ENCODE data around the gene AUTS2. TPM values are rescaled to one million over a fixed set of nuclear protein-coding genes. Genes with fewer than 3 reads are reported as not detected.

AUTS2 gene
- total and polyA plus RNA-seq, 2 of the 8 experiments (the other 6 are each of a cell fraction or from before 2014, with no cell fraction given) = 25.9 to 101 TPM

GRCh38 chr7:70060298-70061068 lies 462.2 kb downstream of the AUTS2 start:
- H3K18ac ChIP-seq (ENCODE audit: extremely low read depth, low read length) = no peak overlapping the region
- H3K23ac ChIP-seq (ENCODE audit: insufficient read length) = no peak overlapping the region
- no peaks in the 10 kb centered on the region for H3K36me3 ChIP-seq (ENCODE audit: control insufficient read depth in 2 of 4, insufficient read depth in 4 of 4, low read length in 3 of 4)
- H3K27me3 ChIP-seq (replicated peaks in 1 of 4; ENCODE audit: control insufficient read depth in 3 of 4, extremely low read depth in 1 of 4, insufficient read depth in 3 of 4, low read length in 3 of 4) = no peaks in the 10 kb centered on the region
- no peak overlapping the region for H3K9ac ChIP-seq (replicated peaks in 1 of 4; ENCODE audit: extremely low read depth in 1 of 4, low read depth in 3 of 4, low read length in 3 of 4)
- H3K27ac ChIP-seq (ENCODE audit: low read depth, low read length) = no peak overlapping the region
- no peak overlapping the region for H3K14ac ChIP-seq (ENCODE audit: insufficient read length)
- H3K23me2 ChIP-seq (ENCODE audit: low read depth, low read length) = no peaks in the 10 kb centered on the region
- ChIA-PET POLR2A (ENCODE audit: partially characterized antibody) (no interaction called here), CTCF (ENCODE audit: partially characterized antibody) (interaction anchor here (0.8 to 1.3 kb wide), 4 partner anchors 9 to 447 kb away, joined by 3 to 4 read pairs (median 3); no protein-coding TSS in a partner anchor)
- DNase-seq (ENCODE audit: low read depth in 1 of 2, low spot score in 2 of 2) = no peak
- no peak overlapping the region; the same call in 1 of the 2 replicates for H4K8ac ChIP-seq (ENCODE audit: extremely low read depth, insufficient read depth, low read length)
- H2BK120ac ChIP-seq (replicated peaks; ENCODE audit: low read depth, low read length) = no peak overlapping the region
- TF ChIP-seq NRF1 (IDR thresholded peaks at IDR 0.05; ENCODE audit: low read depth, low read length) = no peak
- peak; percentile 82 for TF ChIP-seq TEAD4 (IDR thresholded peaks at IDR 0.05; ENCODE audit: low read depth, low read length)
- TF ChIP-seq RNF2 (IDR thresholded peaks at IDR 0.05; ENCODE audit: borderline replicate concordance, low read depth, low read length, missing control alignments, poor library complexity, severe bottlenecking) = no peak
- TF ChIP-seq RAD21 (IDR thresholded peaks at IDR 0.05 in 1 of 2, conservative IDR thresholded peaks at IDR 0.05 in 1 of 2; ENCODE audit: low read depth in 2 of 2, low read length in 2 of 2) = peak; percentile 19 to 21; a peak in 2 of 4 replicates
- 0 out of 2 replicates have a peak, but pooled peaks have one; percentile 28 for TF ChIP-seq TCF12 (IDR thresholded peaks at IDR 0.05; ENCODE audit: low read depth, low read length)
- H4K91ac ChIP-seq (replicated peaks; ENCODE audit: insufficient read length, low read length) = no peak overlapping the region
- H2BK12ac ChIP-seq (ENCODE audit: low read depth, low read length) = no peak overlapping the region
- H3K79me2 ChIP-seq (ENCODE audit: control insufficient read depth in 1 of 2, insufficient read depth in 2 of 2, low read length in 2 of 2) = no peaks in the 10 kb centered on the region
- peak overlapping the region in 1 of 2 experiments; percentile 6; a peak in 1 of 4 replicates for H3K4me2 ChIP-seq (ENCODE audit: insufficient read depth in 1 of 2, low read depth in 2 of 2, low read length in 2 of 2)
- H3K4ac ChIP-seq (replicated peaks; ENCODE audit: insufficient read length, low read depth, low read length) = no peak overlapping the region
- H2BK15ac ChIP-seq (ENCODE audit: low read length) = no peak overlapping the region
- H2AK5ac ChIP-seq (ENCODE audit: low read depth, low read length) = no peak overlapping the region
- peak; percentile 42 for FAIRE-seq
- no peak overlapping the region for H2AFZ ChIP-seq (ENCODE audit: low read length)
- H2BK20ac ChIP-seq (ENCODE audit: low read length) = no peak overlapping the region
- peaks cover 0 to 4% (median 1%) of the 10 kb centered on the region in 4 experiments; a peak in 1 of 7 replicates for H3K4me1 ChIP-seq (replicated peaks in 1 of 4; ENCODE audit: control insufficient read depth in 3 of 4, insufficient read depth in 4 of 4, low read length in 3 of 4)
- no peak overlapping the region for H3K56ac ChIP-seq (replicated peaks; ENCODE audit: insufficient read length, low read depth, low read length)
- H3K9me3 ChIP-seq (ENCODE audit: insufficient read depth in 2 of 2, low read depth in 1 of 2, low read length in 1 of 2) = no peaks in the 10 kb centered on the region
- no peak overlapping the region for H3K4me3 ChIP-seq (ENCODE audit: extremely low read depth in 1 of 4, insufficient read depth in 2 of 4, low read depth in 3 of 4, low read length in 4 of 4)
- H4K20me1 ChIP-seq (replicated peaks in 1 of 2; ENCODE audit: control insufficient read depth in 1 of 2, insufficient read depth in 2 of 2, low read length in 2 of 2) = no peaks in the 10 kb centered on the region
- no peak overlapping the region for H2BK5ac ChIP-seq (ENCODE audit: low read depth, low read length)
- 58% methylated on average over 6 of the region's 6 CpGs; no CpG with 5 or more reads in 1 of the 2 experiments for WGBS, 2 experiments (ENCODE audit: extremely low coverage in 1 of 2, insufficient coverage in 1 of 2, insufficient read length in 1 of 2, insufficient replicate concordance in 2 of 2, low coverage in 1 of 2, low lambda C conversion rate in 2 of 2, missing lambda C conversion rate in 1 of 2)
- H3K79me1 ChIP-seq (ENCODE audit: low read depth, low read length) = no peaks in the 10 kb centered on the region
- H4K5ac ChIP-seq (ENCODE audit: insufficient read length, low read depth, low read length) = no peak overlapping the region
